NCI-H2227 (cell line): ENCODE results near the gene CHST6.
"Not testable (repeated sequence)": the region's sequence is repeated elsewhere in the genome, so short reads cannot be mapped to it uniquely, and the experiment has no call there.

Experiments
- DNase-seq: peaks from one replicate; lab custom pipeline; 2025; ENCODE audit not compliant: unreplicated experiment; lab: John Stamatoyannopoulos, UW

CHST6 gene

GRCh38 chr16:75495076-75495674, at the start of gene CHST6:
TSS of gene CHST6 (minus strand) at chr16:75495441. CDS start at chr16:75479828, 15,613 bp downstream.
- peak; percentile 71 for DNase-seq

DNA sequence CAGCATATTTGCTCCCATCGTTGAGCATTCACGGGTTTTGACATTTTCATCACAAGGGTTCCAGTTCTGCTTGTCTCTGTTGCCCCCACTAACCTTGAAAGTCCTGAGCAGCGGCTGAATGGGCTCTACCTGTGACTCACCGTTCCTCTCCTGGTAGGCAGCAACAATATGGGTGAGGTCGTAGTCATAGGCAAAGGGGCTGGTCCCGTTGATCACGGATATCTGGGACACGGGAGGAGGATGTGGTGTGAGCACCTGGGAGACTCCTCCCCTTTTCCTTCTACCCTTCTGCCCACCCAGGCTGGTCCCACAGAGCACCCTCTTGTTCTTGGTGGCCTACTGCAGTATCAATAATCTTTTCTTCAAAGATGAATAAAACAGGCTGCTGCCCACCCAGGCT, 47.2 kb upstream of the CHST6 start:
- DNase-seq, result not testable (repeated sequence)

- DNase-seq, result no peak
Observed at GRCh38 chr16:75541236-75541635, 46.0 kb upstream of the CHST6 start.

DNA sequence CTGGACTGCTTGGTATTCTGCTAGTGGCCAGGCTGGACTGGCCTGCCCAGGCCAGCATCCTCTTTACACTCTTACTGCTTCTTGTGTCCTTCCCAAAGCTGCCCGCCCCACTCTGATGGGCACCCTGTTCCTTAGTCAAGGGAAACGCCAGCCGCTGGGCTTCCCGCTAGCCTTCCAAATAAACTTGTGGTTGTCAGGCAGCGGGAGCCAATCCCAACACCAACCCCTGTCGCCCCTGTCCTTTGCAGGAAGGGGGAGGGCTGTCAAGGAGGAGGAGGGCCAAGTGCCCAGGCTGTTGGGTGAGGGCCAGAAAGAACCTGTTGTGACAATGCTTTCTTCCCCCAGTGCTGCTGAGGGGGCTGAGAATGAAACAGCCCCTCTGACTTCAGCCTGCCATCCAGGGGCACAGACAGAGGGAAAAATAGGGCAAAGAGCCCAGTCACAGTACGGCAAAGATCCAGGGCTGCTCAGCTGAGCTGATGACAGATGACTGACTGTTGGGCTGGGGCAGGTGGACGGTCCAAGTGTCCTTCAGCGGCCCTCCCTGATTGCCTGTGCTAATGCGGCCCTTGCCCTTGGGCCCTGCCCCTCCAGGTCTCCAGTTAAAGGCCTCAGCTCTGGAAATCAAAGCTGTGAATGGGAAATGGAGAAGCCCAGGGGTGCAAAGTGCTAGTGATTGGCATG, 43.8 kb upstream of the CHST6 start:
- DNase-seq, result not testable (repeated sequence)

GRCh38 chr16:75537776-75538175, 42.5 kb upstream of the CHST6 start:
- no peak for DNase-seq

DNA sequence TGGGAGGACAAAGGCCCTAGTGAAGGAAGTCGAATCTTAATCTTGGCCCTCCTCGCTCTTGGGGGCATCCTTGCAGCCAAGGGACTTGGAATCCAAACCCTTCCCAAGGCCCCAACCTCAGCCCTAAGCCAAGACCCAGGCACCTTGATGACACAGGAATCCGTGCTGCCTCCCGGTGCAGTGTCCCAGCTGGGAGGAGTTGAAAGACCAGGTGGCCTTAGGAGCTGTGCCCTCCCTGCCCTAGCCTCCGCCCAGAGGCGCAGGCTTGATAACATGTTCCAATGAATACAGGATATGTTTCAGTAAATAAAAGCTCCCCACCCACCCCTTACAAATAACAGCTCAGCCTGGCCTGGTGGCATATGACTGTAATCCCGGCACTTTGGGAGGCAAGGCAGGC, 40.7 kb upstream of the CHST6 start, which contains the start of gene CHST5:
Gene CHST5, minus strand, starts transcription at position 208 of the 400 bp plus-strand sequence. CDS start 5,724 bp downstream, outside the sequence.
- no peak for DNase-seq

DNA sequence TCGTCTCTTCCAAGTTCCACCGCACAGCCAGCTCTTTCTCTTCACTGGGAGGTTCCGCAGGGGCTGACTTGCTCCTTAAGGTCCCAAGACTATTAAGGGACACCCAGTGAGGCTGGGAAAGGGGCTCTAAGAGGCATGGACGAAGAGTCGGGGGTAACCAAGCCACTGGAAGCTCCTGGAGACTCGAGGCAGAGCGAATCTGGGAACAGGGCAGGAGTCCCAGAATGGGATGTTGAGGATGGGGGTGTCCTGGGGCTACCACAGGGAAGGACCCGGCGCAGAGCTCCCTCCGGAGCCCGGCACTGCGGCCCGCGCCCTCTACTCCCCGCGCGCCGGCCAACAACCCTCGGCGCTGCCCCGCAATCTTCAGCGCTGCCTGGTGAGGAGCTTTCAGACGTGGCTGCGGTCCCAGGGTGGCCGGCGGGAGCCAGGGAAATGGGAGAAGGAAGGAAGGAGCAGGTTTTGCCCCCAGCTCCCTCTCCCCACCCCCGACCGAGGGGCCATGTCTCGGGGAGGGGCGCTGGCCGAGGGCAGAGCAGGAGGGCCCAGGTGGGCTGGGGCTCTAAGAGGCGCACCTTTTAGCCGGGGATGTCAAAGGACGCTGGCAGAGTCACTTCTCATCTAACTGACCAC, 40.1 kb upstream of the CHST6 start:
- DNase-seq, result no peak

DNA sequence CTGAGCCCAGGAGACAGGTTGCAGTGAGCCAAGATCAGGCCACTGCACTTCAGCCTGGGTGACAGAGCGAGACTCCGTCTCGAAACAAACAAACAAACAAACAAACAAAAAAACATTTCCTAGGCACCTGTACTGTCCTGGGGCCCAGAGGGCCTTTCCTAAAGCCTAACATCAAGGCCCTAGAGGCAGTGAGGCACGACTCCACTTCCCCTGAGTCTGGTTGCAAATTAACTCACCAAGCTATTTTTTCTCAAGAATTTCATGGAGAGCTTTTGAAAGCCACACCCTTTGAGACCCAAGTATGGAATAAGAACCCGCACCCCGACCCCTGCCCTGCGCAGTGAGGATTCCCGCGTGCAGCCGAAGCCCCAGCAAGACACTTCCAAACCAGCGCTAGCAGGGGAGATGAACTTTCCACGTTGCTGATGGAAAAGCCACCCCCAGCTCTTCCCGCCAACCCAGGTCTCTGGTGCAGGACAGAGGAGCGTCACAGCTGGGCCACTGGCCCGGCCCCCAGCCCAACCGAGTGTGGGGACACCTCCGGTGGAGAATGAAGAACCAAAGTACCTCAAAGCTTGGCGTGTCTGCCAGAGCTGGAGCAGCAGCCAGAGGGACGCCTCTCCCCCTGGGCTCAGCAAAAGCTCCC, 39.4 kb upstream of the CHST6 start:
- no peak for DNase-seq

GRCh38 chr16:75532791-75533190, 37.5 kb upstream of the CHST6 start:
- no peak for DNase-seq

GRCh38 chr16:75532142-75532765, 37.0 kb upstream of the CHST6 start:
- no peak for DNase-seq

DNA sequence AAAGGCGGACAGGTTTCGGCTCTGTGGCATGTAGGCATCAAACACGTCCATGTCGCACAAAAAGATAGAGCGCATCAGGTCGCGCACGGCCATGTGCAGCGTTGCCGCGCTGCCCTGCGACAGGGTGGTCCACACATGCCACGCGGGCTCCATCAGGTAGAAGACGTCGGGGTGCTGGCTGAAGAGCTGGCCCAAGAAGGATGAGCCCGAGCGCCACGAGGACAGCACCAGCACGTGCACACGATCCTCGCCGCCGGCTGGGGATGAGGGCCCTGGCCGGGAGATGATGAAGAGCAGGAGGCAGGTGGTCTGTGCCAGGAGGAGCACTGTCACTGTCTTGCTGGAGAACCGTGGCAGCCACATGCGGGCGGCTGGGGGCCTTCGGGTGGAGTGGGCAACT, 34.7 kb upstream of the CHST6 start:
- DNase-seq, result no peak

GRCh38 chr16:75529056-75529905, 34.0 kb upstream of the CHST6 start:
- no peak for DNase-seq

DNA sequence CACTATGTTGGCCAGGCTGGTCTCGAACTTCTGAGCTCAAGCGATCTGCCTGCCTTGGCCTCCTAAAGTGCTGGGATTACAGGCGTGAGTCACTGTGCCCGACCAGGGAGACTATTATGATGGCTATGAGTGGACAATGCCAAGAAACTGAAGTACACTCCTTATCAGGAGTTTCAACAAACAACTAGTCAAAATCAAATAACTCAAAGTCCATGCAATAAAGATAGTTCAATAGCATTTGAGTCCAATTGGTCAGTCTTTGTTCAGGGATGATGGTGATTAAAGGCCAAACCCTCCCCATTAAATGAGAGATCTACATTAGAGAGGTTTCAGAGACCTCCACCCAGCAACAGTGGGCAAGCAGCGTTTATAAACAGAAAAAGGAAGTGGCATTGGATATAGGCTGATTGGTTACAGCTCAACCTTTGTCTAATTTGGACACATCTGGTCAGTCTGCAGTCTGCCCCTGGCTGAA, 32.6 kb upstream of the CHST6 start:
- DNase-seq, result no peak

- no peak for DNase-seq
Observed at GRCh38 chr16:75526032-75526790, 31.0 kb upstream of the CHST6 start.

GRCh38 chr16:75519175-75519574, 23.9 kb upstream of the CHST6 start:
- no peak for DNase-seq

- not testable (repeated sequence) for DNase-seq
Observed at GRCh38 chr16:75516189-75516966, 21.1 kb upstream of the CHST6 start.

DNA sequence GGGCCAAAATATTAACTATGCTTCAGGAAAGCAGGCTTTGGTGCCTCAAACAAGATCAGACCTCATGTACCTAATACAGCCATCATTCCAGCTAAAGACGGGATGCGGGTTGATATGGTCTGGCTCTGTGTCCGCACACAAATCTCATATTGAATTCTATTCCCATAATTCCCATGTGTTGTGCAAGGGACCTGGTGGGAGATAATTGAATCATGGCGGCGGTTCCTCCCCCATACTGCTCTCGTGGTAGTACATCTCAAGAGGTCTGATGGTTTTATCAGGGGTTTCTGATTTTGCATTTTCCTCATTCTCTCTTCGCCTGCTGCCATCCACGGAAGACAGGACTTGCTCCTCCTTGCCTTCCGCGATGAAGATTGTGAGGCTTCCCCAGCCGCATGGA, 19.1 kb upstream of the CHST6 start:
- DNase-seq, result no peak

GRCh38 chr16:75506574-75506973, 11.3 kb upstream of the CHST6 start:
- no peak for DNase-seq

DNA sequence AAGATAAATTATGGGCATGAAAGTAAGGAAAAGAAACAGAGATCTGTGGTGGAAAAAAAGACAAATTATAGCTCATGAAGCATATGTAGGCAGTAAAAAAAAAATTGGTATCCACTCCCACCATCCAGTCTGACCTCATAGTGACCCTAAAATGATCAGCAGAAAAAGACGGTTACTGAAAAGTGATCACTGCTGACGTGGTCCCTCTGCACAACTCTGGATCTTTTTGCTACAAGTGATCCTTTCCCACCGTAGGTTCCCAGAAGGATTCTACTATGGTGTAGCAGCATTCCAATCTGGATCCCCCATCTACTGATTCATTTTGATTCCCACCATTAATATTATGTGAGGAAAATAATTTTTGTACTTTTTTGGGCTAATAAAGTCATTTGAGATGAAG, 10.9 kb upstream of the CHST6 start:
- no peak for DNase-seq
